Measurements from ENCODE around the gene DMD. TPM values are rescaled to one million over a fixed set of nuclear protein-coding genes. Genes with fewer than 3 reads are reported as not detected.

Gene DMD
- total and polyA plus RNA-seq, 2 of the 13 experiments (the other 11 are each of a cell fraction or from before 2014, with no cell fraction given) = 17.6 to 25.9 TPM

DNA sequence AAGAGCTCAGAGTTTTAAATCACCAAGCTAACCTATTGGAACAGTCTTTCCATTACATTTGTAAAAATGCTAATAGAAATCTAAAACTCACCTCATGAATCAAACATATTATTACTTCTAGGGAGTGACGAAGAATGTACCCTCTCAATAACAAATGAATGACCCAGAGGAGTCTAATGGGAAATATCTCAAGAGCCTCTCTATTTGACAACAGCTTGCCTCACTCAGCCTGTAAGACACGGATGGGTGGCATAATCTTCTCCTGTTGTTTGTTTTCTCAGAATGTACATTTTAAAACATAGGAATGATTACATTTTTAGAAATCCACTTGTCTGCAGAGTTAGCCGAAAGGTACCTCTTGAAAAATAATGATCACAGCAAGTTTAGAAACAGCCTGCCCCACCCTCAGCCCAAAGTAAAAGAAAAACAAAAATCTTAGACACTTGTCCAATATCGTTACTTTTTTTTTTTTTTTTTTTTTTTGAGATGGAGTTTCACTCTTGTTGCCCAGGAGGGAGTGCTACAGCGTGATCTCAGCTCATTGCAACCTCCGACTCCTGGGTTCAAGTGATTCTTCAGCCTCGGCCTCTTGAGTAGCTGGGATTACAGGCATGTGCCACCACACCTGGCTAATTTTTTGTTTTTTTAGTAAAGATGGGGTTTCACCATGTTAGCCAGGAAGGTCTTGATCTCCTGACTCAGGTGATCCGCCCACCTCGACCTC lies 1955.9 kb downstream of the DMD start:
- no peak for FAIRE-seq
- ChIA-PET CTCF (ENCODE audit: low intra/inter-chr PET ratio, low total read pairs) (no interaction called here), POLR2A (no interaction called here)
- no peak overlapping the region for H2AFZ ChIP-seq (ENCODE audit: low read length)
- peaks cover 0 to 7% of the 10 kb centered on the region in 2 experiments; a peak in 2 of 5 replicates for H3K36me3 ChIP-seq (replicated peaks in 1 of 2; ENCODE audit: control insufficient read depth in 1 of 2, insufficient read depth in 2 of 2, low read length in 2 of 2)
- TF ChIP-seq, protein P1, sequence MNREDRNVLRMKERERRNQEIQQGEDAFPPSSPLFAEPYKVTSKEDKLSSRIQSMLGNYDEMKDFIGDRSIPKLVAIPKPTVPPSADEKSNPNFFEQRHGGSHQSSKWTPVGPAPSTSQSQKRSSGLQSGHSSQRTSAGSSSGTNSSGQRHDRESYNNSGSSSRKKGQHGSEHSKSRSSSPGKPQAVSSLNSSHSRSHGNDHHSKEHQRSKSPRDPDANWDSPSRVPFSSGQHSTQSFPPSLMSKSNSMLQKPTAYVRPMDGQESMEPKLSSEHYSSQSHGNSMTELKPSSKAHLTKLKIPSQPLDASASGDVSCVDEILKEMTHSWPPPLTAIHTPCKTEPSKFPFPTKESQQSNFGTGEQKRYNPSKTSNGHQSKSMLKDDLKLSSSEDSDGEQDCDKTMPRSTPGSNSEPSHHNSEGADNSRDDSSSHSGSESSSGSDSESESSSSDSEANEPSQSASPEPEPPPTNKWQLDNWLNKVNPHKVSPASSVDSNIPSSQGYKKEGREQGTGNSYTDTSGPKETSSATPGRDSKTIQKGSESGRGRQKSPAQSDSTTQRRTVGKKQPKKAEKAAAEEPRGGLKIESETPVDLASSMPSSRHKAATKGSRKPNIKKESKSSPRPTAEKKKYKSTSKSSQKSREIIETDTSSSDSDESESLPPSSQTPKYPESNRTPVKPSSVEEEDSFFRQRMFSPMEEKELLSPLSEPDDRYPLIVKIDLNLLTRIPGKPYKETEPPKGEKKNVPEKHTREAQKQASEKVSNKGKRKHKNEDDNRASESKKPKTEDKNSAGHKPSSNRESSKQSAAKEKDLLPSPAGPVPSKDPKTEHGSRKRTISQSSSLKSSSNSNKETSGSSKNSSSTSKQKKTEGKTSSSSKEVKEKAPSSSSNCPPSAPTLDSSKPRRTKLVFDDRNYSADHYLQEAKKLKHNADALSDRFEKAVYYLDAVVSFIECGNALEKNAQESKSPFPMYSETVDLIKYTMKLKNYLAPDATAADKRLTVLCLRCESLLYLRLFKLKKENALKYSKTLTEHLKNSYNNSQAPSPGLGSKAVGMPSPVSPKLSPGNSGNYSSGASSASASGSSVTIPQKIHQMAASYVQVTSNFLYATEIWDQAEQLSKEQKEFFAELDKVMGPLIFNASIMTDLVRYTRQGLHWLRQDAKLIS (CRISPR knock-in tag; IDR thresholded peaks at IDR 0.05) = no peak
- TF ChIP-seq KDM2A (CRISPR knock-in tag; IDR thresholded peaks at IDR 0.05; ENCODE audit: borderline replicate concordance, low read depth) = no peak
- TF ChIP-seq SIN3B (IDR thresholded peaks at IDR 0.05; ENCODE audit: low read length) = no peak
- TF ChIP-seq MYC (CRISPR knock-in tag; IDR thresholded peaks at IDR 0.05; ENCODE audit: borderline replicate concordance) = no peak
- no peak for TF ChIP-seq RAD51 (IDR thresholded peaks at IDR 0.05; ENCODE audit: borderline replicate concordance)
- TF ChIP-seq KLF12 (CRISPR knock-in tag; IDR thresholded peaks at IDR 0.05; ENCODE audit: borderline replicate concordance) = no peak
- TF ChIP-seq ZFP37 (CRISPR knock-in tag; IDR thresholded peaks at IDR 0.05; ENCODE audit: borderline replicate concordance) = no peak
- intact Hi-C loops (cut with micrococcal nuclease; ENCODE audit: unreplicated experiment) (no loop called here), in situ Hi-C loops (cut with HindIII; ENCODE audit: extremely low pct_ligation_motif_present, low pct_unique_long_range_greater_than_20kb) (no loop called here)
- no peak for ATAC-seq
- BruUV-seq (replicated peaks) = no TSS peak
- H3K9ac ChIP-seq (ENCODE audit: insufficient read depth, low read depth, low read length) = no peak overlapping the region
- DNase-seq (ENCODE audit: low spot score) = no peak
- no peaks in the 10 kb centered on the region for H4K20me1 ChIP-seq (ENCODE audit: insufficient read depth, low read length)
- H3K27ac ChIP-seq (ENCODE audit: extremely low read length, insufficient read depth, low read length) = no peak overlapping the region
- 91% methylated on average over 9 of the region's 9 CpGs for WGBS (ENCODE audit: low lambda C conversion rate)
- H3K4me1 ChIP-seq (ENCODE audit: insufficient read depth, low read length) = no peaks in the 10 kb centered on the region
- no peaks in the 10 kb centered on the region for H3K27me3 ChIP-seq (ENCODE audit: control insufficient read depth in 1 of 2, insufficient read depth in 2 of 2, low read length in 2 of 2)
- no peak overlapping the region for H3K4me2 ChIP-seq (ENCODE audit: low read depth, low read length)
- H3K9me3 ChIP-seq (ENCODE audit: low read length) = no peaks in the 10 kb centered on the region
- H3K4me3 ChIP-seq (replicated peaks in 1 of 3; ENCODE audit: insufficient read depth in 1 of 3, low read depth in 2 of 3, low read length in 3 of 3) = no peak overlapping the region
- H3K79me2 ChIP-seq (ENCODE audit: insufficient read depth, low read length) = peaks cover 1% of the 10 kb centered on the region

All from HepG2 (cell line).